ENCODE data around the gene OAF.

The OAF gene

DNA sequence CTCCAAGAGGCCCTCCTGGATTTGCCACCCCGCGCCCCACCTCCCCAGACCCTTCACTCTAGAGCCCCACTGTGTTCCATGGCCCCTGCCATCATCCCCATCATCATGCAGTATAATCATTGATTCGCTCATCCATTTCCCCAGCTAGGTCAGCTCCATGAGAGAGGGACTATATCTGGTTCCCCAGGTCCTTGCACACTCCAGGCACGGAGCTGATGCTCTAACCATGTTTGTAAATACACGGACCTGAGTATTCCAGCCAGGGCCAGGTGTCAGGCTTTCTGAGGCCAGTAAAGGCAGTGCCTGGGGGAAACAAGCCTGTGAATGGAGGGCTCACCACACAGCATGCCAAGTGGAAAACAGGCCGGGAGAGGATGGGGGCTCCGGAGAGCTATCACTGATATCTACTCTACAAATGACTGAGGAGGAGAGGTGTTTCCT is 27.1 kb upstream of the OAF start:
- no peak for DNase-seq (ENCODE audit: low spot score)

DNA sequence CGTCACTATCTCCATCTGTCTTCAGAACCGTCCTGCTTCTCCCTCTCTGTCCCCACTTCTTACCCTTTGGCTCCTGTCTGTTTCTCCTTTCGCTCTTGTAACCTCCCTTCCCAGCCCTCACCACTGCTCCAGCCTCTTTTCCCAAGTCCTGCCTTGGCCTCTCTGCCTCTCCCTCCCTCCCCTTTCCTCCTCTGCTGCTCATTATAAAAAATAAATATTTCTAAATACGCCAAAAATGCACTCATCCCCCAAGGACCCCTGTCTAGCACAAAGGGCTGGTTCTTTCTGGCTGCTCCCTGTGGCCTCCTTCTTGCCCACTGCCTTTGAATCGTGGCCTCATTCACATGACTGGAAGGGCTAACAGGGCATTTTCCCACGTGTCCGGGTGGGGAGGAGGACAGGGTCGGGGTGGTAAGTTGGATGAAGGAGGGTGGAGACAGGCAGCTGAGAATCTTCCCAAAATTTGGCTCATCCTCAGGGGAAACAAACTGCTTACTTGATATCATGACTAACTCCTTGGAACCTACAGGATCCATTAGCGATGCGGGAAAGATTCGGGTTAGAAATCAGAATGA is 26.4 kb upstream of the OAF start:
- DNase-seq (ENCODE audit: low spot score): no peak

DNA sequence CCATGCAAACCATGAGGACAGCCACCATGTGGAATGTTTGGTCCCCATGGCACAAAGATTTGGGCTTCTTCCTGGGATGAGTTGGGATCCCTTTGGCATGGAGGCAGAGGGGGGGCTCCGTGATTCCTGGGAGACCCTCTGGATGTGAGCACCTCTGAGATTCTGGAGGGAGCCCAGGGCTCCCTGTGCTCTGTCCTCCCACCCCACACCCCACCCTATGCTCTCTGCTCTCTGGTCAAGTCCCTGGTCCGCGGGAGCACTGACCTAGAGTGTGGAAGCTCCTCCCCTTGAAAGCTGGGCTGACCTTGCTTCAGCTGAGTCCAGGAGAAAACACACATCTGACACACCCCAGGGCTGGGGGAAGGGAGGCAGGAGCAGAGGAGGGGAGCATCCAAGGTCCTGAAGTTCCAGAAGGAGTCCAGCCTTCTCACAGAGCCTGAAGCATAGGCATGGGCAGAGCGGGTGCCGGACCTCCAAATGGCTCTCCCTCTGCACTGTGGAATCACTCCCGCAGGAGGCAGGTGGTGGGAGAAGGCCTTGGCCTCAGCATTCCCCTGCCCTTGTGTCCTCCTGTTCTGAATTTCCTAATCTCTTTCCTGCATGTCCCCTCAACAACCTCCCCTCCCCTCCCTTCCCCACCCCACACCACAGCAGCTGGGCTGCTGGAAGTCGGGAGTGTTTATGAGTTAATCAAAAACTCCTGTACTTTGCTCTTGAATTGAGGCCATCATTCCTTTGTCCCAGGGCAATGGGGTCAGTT is 25.7 kb upstream of the OAF start:
- no peak for DNase-seq (ENCODE audit: low spot score)

DNA sequence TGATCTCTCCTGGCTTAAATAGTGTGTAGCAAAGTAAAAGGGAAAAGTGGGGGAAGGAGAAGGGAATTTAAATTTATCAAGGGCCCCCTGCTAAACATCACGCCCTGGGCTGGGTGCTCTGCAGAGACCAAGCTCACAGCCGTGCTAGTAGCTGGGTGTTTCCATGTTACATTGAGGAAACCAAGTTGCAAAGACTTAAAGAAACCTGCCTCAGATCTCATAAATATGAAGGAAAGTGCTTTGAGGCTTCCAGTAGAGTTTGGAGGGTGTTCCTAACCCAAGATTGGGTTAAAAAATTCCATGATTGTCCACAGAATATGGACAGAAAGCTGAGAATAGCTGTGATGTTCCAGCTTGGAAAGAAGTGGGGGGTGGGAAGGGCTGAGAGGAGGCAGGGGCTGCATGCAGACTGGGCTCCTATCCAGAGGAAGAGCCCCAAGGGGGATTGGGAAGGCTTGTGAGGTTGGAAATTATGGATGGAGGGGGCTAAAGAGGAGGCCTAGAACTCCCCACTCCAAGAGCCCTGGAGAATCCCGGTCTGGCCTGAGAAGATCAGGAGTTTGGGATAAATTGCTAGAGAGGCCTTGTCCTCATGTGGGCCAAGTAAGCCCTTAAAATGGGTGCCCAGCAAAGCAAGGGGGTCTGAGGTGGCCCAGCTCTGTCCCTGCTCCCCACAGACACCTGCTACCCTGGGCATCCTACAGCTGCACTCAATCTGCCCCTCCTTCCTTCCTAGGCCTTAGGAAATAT is 25.0 kb upstream of the OAF start:
- no peak for DNase-seq (ENCODE audit: low spot score)

DNA sequence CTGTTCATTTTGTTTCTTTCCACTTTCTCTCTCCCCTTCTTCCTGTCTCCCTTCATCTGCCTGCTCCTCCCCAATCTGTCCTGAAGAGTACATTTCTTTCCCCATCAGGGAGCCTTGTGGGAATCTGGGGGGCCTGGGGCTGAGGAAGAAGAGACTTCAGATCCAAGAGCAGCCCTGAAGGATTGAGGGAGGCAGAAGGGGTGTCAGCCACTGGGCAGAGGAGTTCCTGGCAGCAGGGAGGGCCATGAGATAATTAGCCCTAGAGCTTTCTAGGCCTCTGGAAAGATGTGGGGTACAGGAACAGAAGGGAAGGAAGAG is 24.4 kb upstream of the OAF start:
- no peak for DNase-seq (ENCODE audit: low spot score)

DNA sequence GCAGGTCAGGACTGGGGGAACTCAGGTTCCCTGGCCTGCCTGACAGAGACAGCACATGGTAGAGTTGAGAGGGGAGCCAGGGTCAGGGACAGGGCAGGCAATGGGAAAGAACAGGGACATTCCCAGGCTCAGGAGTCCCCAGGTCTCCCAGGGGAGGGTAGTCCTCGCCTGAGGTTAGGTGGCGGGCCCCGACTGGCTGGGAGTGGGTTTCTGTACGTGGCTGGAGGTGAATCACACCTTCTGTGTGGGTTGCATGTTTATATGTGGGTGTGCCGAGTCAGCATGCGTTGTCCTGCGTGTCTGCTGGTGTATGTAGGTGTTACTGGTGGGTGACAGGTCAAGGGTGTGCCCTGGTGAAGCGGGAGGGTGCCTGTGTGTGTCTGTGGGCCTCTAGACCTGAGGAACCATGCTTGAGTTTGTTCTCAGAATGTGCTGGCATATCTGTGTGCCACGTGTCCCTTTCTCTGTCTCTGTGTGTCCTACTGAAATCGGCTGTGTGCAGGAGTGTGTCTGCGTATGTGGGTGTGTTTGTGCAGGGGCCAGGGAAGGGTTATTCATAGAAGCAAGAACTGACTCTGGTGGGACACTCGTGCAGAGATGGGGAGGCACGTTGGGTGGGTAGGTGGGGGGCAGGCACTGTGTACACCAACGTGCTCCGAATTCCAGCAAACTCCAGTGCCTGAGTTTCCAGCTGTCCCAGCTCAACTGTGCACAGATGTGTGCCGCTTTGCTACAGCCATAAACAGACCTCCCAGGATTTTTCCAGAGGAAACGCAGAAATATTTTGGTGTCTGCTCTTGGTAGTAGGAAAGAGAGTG is 23.8 kb upstream of the OAF start:
- DNase-seq (ENCODE audit: low spot score): no peak

DNA sequence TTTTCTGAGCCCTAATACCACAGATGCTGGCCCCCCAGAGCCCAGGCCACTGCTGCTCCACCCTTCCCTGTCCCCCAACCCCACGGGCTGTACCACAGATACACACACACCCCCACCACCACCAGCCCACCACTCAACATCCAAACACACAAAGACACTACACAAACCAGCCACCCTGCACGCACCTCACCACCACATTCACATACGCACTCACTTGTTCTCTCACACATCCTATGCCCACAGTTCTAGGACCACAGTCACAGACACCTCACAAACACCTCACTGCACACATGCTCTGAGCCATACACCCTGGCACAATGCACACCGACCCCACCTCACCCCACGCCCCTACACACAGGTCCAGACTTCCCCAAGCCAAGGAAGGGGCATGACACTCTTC is 22.5 kb upstream of the OAF start:
- DNase-seq (ENCODE audit: low spot score): no peak

DNA sequence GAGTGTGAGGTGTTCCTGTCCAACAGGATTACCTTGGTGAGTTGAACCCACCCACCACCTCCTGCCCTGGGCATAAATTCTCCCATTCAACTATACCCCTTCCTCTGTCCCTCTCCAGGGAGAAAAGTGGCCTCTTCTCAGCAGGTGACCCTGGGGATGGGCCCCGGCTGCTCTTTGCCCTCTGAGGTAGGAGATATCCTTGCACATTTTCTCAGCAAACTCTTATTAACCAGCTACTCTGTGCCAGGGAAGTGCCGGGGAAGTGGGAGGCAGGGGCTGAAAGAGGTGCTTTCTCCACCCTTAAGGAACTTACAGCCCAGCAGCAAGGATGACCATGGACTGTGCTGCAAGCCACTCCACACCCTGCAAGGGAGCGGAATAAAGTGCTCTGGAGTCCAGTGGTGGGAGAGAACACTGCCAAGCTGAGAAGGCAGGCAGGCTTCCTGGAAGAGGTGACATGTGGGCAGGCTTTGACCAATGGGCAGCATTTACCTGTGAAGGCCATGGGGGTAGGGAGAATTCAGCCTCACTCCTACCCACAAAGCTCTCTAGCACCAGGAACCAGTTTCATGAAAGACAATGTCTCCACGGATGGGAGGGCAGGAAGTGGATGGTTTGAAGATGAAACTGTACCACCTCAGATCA is 21.9 kb upstream of the OAF start:
- DNase-seq (ENCODE audit: low spot score): no peak

DNA sequence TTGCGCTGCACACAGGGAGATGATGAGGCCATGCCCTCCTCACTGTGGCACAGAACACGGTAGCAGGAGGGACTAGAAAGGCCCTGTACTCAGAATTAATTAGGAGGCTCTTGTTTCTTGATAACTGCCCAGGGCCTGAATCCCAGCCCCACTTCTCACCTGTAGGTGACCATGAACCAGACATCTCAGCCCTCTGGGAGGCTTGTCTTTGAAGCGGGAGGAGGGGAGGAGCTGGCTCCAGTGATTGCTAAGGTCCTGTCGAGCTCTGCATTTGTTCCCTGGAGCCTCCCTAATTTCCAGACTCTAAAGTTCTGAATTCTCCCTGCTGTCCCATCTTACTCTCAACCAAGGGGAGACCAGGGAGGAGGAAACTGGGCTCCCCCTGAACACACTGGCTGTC is 19.8 kb upstream of the OAF start:
- no peak for DNase-seq (ENCODE audit: low spot score)

DNA sequence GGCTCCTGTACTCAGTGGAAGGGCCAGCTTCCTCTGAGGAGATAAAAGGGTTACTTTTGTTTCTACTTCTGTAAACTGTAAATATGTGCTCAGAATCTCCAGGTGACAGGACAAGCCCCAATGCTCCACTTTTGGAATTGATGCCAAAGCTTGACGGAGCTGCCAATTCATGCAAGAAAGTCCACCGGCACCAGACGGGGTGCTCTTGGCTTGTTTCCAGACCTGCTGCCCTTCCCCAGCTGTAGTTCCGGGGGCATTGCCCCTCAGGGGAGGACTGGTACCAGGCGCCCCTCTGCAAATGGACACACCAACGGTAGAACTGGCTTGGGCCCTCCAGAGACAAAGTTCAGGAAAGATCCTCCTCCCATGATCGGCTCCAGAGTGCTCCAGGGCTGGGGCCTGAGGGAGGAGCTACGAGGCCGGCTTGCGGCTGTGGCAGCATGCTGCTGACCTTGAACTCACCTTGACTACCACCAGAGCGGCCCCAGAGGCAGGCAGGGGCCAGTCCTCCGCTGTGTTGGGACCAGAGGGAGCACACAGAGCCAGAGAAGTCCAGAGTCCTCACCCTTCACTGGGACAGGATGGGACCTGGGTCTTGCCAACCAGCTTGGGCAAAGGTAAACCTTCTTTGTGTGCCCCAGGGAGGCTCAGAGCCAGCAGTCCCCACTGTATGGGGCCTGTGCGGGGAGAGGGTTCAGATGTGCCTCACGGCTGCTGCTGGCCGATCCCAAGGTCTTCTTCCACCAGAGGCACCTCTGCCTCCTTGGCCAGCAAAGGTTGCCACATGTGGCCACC is 17.8 kb upstream of the OAF start:
- DNase-seq (ENCODE audit: low spot score): no peak

DNA sequence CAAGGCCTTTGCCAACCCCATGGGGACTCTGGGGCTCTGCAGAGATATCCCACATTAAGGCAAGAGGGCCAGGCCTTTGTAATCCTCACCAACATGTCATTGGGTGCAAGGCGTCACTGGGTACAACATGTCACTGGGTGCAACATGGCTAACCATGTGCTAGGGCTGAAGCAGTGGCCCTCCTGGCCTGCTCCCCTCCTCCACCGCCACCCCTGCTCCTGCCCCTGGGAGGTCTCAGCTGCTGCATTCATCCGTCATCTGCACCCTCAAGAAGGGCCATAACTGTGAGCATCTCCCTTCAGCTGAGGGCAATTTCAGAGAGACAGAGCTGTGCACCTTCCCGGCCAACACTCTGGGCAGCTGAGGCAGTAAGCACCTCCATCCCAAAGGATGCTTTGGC is 16.7 kb upstream of the OAF start:
- DNase-seq (ENCODE audit: low spot score): no peak

DNA sequence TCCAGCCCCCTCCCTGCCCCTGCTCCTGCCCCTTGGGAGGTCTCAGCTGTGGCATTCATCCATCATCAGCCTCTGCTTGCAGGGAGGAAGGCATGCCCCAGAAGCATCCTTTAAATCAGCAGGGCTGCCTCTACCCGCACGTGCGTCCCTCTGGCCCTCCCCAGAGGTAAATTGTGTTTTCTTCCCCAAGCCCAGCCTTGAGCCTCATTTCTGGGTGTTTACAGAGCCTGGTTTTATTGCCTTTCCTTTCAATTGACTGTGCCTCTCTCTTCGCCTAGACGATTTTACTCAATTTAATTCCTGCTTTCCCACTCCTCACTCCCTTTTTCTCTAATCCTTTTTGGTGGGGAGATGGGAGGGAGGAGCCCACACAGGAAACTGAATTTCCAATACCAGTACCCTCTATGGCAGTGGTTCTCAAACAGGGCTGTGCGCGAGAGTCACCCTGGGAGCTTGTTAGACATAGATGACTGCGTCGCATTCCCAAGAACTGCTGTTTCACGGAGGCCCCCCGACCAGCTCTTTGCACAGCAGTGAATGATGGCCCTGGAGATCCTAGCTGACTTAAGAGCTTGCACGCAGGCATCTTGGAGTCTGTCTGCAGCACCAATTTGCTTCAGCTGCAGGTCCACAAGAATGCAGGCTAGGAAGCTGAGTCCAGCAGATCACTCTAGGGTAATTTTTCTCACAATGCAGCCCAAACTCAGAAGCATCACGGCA is 15.1 kb upstream of the OAF start:
- no peak for DNase-seq (ENCODE audit: low spot score)

DNA sequence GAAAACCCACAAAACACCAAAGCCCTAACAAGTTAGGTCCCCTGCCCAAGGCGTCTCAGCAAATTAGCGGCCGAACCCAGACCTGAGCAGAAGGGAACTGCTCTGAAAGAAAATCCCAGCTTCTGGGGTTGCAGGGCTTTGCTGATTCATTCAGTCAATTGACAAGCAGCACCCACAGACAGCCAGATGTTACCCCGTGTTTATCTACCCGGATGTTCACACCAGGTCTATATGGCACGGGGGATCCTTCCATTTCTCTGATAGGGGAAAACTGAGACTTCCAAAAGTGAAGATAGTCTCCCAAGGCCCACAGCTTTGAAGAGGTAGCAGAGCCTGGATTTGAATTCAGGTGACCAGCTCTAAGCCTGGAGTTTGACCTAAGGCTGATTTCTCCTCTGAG is 14.0 kb upstream of the OAF start:
- no peak for DNase-seq (ENCODE audit: low spot score)

DNA sequence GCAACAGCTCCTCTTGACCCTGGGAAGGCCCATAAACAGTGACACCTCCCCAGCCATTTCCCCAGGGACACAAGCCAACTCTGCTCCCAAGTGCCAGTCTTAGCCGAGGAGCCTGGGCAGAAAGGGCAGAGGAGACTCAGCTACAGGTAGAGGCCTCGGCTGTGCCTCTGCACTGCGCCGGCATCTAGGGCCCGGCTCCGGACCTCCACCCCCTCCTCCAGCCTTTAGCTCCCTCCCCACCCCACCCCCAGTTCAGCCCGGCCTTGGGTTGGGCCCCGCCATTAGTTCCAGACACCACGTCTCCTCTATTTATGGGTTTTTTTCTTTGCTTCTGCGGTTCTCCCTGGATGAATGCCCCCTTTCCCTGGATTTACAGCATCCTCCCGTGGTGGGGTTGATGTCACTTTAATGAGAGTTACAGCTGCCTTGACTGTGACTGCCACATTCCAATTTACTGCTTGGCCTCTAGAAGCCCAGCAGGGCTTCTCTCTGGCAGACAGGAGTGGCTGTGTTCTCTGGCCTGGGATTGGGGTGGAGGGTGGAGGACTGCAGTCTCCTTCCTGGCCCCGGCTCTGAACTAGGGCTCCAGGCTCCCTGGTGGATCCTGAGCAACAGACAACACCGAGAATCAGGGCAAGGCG is 13.5 kb upstream of the OAF start:
- DNase-seq (ENCODE audit: low spot score): no peak

DNA sequence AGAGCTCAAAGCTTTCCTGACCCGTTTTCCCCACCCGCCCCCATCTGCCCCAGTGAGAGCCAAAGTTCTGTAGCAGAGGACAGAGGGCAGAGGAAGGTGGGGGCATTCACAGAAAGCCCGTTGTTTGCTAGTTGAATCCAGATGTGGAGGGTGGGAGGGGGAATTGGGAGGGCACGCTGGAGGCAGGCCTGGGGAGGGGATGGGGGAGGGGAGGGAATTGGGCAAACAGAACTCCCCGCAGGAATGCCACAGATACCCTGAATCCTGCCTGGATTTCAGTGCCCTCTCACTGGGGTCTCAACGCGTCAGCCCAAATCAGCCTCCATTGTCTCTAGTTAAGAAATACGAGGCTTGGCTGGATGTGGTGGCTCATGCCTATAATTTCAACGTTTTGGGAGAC is 12.9 kb upstream of the OAF start:
- DNase-seq (ENCODE audit: low spot score): no peak

DNA sequence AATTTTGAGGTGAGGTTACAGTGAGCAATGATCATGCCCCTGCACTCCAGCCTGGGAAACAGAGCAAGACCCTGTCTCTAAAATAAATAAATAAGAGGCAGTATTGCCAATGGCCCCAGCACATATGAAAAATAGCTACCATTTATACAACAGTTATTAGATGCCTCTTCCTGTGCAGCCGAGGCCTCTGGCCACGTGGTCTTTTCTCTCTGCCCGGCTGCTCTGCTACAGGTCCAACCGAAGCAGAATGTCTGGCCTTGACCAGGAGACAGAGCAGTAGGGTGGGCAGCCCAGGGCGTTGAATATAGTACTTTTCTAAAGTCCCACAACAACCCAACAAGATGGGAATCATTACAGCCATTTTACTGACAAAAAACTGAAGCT is 12.4 kb upstream of the OAF start:
- no peak for DNase-seq (ENCODE audit: low spot score)

DNA sequence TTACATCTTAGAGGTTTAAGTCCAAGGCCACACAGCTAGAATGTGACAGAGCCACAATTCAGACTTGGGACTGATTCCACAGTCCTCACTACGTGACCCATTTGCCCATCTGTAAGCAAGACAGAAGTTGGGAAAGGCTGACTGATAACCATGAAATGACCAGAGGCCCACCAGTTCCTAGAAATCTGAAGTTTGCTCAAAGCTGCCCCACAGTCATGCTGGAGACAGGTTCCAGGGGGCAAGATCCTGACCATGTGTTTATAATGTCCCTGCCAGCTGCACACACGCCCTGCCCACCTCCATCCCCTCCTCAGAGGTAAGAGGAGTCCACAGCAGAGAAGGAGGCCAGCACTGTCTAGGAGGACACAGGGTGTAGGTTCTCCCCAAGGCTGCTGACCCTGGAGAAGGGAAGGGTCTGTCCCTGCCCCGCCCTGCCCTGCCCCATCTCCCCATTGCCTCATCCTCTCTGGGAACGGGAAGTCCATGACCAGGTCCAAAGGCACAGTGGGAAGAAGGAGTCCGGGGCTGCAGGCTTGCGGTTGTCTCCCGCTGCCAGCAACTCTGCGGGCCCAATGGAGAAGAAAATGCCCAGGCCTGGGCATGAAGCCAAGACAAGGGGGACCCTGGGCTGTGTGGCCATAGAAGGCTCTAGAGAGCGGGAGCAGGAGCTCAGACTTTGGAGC is 11.9 kb upstream of the OAF start:
- DNase-seq (ENCODE audit: low spot score): no peak

DNA sequence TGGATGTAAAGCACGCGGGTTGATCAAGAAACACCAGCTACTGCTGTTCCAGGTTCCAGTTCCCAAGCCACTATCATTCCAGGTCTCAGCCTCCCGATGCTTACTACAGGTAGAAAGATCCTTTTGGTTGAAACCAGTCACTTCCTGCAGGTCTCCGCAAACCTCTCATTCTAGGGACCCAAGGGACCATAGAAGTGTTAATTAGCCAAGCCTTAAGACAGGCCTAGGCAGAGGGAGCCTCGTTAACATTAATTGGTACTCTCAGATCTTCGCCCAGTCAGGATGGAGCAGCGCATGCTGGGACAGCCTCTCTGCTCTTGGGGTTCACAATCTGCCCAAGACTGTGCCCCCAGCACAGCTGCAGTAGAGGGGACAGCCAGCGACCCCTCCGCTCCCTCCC is 11.2 kb upstream of the OAF start:
- DNase-seq (ENCODE audit: low spot score): no peak

DNA sequence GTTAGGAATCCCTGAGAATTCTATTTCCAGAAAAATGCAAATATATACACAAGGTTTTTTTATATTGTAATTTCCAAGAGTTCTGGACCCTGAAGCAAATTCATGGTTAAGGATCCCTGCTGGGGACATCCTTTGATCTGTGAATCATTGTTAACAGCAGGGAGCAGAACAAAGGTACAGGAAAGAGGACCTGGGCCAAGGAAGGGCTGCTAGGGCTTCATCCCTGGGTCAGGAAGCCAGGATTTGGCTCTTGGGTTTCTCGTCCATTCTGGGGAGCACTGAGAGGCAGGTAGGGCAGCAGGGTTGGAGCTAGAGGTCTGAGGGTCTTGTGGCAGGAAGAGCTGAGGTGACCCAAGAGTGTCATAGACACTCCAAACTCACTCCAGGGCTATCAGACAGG is 10.2 kb upstream of the OAF start:
- no peak for DNase-seq (ENCODE audit: low spot score)

DNA sequence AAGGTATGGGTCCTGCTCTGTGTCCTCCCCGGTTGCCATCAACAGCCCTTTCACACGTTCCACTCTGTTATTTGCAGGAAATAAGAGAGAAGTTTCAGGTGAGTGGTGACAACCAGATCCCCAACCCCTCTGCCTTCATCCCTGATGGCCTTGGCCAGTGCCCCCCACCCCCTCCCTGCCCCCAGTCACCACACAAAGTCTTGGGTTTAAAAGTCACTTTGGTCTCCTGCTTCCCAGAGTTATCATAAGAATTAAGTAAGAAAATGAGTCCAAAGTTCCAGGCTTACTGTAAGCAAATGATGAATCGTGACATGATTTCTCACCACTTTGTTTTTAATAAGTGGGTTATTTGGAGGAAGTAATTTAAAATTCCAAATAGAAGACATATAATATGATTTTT is 9.2 kb upstream of the OAF start:
- no peak for DNase-seq (ENCODE audit: low spot score)
